Heart left ventricle (tissue), 16 donors: ENCODE results near the gene ALAD. TPM values are rescaled to one million over a fixed set of nuclear protein-coding genes. Genes with fewer than 3 reads are reported as not detected.

Experiments
- ATAC-seq, 4 donors: fragments of 200-7000 bp; cut with Tn5 transposase; one replicate each; pipeline ENCODE4 v1.9.1; 2020 to 2022; ENCODE audit warnings: moderate library complexity in 4 of 4, mild to moderate bottlenecking in 3 of 4, moderate number of reproducible peaks in 1 of 4
- DNase-seq, 5 donors: peaks; one replicate each; pipeline ENCODE4 v3.0.0-alpha.2; 2020
- H3K27ac ChIP-seq, 12 donors: fragments of 200-600 bp; sonication (generic) in 4 of 12; one replicate each; pipeline versions ENCODE4 v1.5.0 to v1.8.0; 2016 to 2022; ENCODE audit warnings: mild to moderate bottlenecking in 2 of 12
- H3K27me3 ChIP-seq, 9 donors: fragments of 200-600 bp; sonication (generic) in 2 of 9; one replicate each; pipeline versions ENCODE4 v1.5.1 to v1.8.0; 2016 to 2022; ENCODE audit warnings: mild to moderate bottlenecking in 3 of 9
- H3K36me3 ChIP-seq, 9 donors: fragments of 200-600 bp; sonication (generic) in 2 of 9; one replicate each; pipeline versions ENCODE4 v1.5.0 to v1.8.0; 2018 to 2022; ENCODE audit warnings: mild to moderate bottlenecking in 2 of 9
- H3K4me1 ChIP-seq, 12 donors: fragments of 200-600 bp; sonication (generic) in 4 of 12; one replicate each; pipeline versions ENCODE4 v1.5.0 to v1.8.0; 2016 to 2022; ENCODE audit warnings: mild to moderate bottlenecking in 3 of 12
- H3K4me3 ChIP-seq, 12 donors: fragments of 200-600 bp; sonication (generic) in 4 of 12; one replicate each; pipeline versions ENCODE4 v1.5.0 to v1.8.0; 2017 to 2022; ENCODE audit warnings: mild to moderate bottlenecking in 9 of 12, moderate library complexity in 4 of 12
- H3K9me3 ChIP-seq, 12 donors: fragments of 200-600 bp; sonication (generic) in 4 of 12; one replicate each; pipeline versions ENCODE4 v1.5.0 to v1.8.0; 2016 to 2022; ENCODE audit warnings: mild to moderate bottlenecking in 1 of 12
- CTCF ChIP-seq, 12 donors: fragments of 200-600 bp; sonication (generic) in 4 of 12; IDR thresholded peaks; one replicate each; pipeline versions ENCODE4 v1.5.0 to v1.8.0; 2018 to 2022; ENCODE audit warnings: antibody characterized with exemption in 12 of 12, mild to moderate bottlenecking in 5 of 12
- POLR2A ChIP-seq, 2 donors: fragments of 450-650 bp; IDR thresholded peaks; one replicate each; pipeline ENCODE4 v1.6.1; 2017; ENCODE audit warnings: antibody characterized with exemption in 2 of 2, mild to moderate bottlenecking in 2 of 2, moderate library complexity in 2 of 2
- WGBS, 4 donors: extraction: QIAGEN DNeasy Blood & Tissue Kit in 2 of 4; methylation state at CpG; one replicate each; pipeline versions ENCODE4 v1.1.5 to v1.1.7; 2013 to 2018; 5-methylcytosine and 5-hydroxymethylcytosine counted together
- intact Hi-C, 10 donors: fragments of 100-400 bp; cut with DNase I; formaldehyde crosslinking; loops; one replicate each; pipeline versions ENCODE4 v1.11.1 to v1.14.2; 2022
- polyA plus RNA-seq, 2 donors: library from polyadenylated mRNA; stranded (reverse); fragments of 200-250 nt; gene quantifications; one replicate each; pipeline ENCODE4 v1.2.3, GENCODE V29; 2013
- total RNA-seq, 9 donors: library from RNA; depleted of rRNA in 2 of 9; stranded (reverse); fragments of >200 nt in 2 of 9; fragmentation: NEBNext Ultra II Directional in 3 of 9; extraction: Animal tissue kit (Norgen Biotek cat#: 25700) in 3 of 9; gene quantifications; one replicate each; pipeline versions ENCODE4 v1.1.0 to v1.2.4, GENCODE V29; 2016 to 2023
- donor health status: ischemic (EF 13 %, LVEDD 7.1; RV severe dilation, severe dysfunction).
- donor health status: healthy with polysubstance abuse.
- donor health status: DM: no; HTN: yes; CAD: no.
- donor health status: DM: no; HTN: no; CAD: no.
- donor health status: ischemic (EF 25% LVEDD 6.9; RV normal size, moderate dysfunction).
- donor health status: ischemic (EF 25% LVEDD 5.7; RV mildly dilated, moderate dysfunction).
- donor health status: healthy.
- donor health status: DM: yes; HTN: yes; CAD: no.
- donor health status: ischemic (EF 35%, LVEDD 5.7; RV mildly dilated, moderate dysfunction).
- donor health status: nonischemic (EF 11% LVEDD 7.7; RV severe dilation, severe dysfunction).
- donor health status: DM: yes; HTN: yes; CAD: no.
- donor health status: PGD.
- donor health status: ischemic (EF 29% LVEDD 5.4; RV normal size, mild dysfunction).
- donor health status: nonischemic (EF 23%, LVEDD 6.1; RV moderate dilation, normal function).

Gene ALAD
- total and polyA plus RNA-seq, 11 donors = 39.8 to 153 (median 85.6) TPM

GRCh38 chr9:113356686-113357292 is 44.3 kb downstream of the ALAD start:
- H3K4me3 ChIP-seq = no peak overlapping the region
- no peak for TF ChIP-seq POLR2A (IDR thresholded peaks at IDR 0.05)
- TF ChIP-seq CTCF (IDR thresholded peaks at IDR 0.05) = no peak
- WGBS, 4 donors = 64 to 72% (median 69%) methylated on average over 7 of the region's 7 CpGs
- no peaks in the 10 kb centered on the region for H3K9me3 ChIP-seq
- ATAC-seq (no peak), DNase-seq (no peak)
- no peaks in the 10 kb centered on the region for H3K36me3 ChIP-seq
- intact Hi-C loops = no loop called here
- no peaks in the 10 kb centered on the region for H3K4me1 ChIP-seq
- peaks cover 0 to 13% (median 0%) of the 10 kb centered on the region in 9 donors for H3K27me3 ChIP-seq
- no peak overlapping the region for H3K27ac ChIP-seq

- Histone ChIP-seq H3K9me3 (no peaks in the 10 kb centered on the region), H3K27me3 (peaks cover 0 to 30% (median 5%) of the 10 kb centered on the region in 9 donors)
- no peak for DNase-seq
Measured at GRCh38 chr9:113355040-113355596, 46.0 kb downstream of the ALAD start.

GRCh38 chr9:113352411-113352810 is 48.7 kb downstream of the ALAD start:
- Histone ChIP-seq H3K27ac (no peak overlapping the region), H3K4me3 (no peak overlapping the region), H3K36me3 (no peaks in the 10 kb centered on the region), H3K9me3 (no peaks in the 10 kb centered on the region), H3K27me3 (peaks cover 0 to 36% (median 10%) of the 10 kb centered on the region in 9 donors), H3K4me1 (peaks cover 0 to 17% (median 7%) of the 10 kb centered on the region in 12 donors)
- TF ChIP-seq POLR2A (IDR thresholded peaks at IDR 0.05) (no peak), CTCF (IDR thresholded peaks at IDR 0.05) (no peak)
- ATAC-seq (no peak), DNase-seq (no peak)
- intact Hi-C loops = no loop called here
- 85 to 90% (median 87%) methylated on average over 1 of the region's 1 CpG for WGBS, 4 donors

More at GRCh38 chr9:113355040-113355596, 46.0 kb downstream of the ALAD start:
- Histone ChIP-seq H3K4me3 (no peak overlapping the region), H3K4me1 (peaks cover 0 to 12% (median 2%) of the 10 kb centered on the region in 12 donors), H3K27ac (no peak overlapping the region), H3K36me3 (no peaks in the 10 kb centered on the region)
- 89 to 92% (median 91%) methylated on average over 4 of the region's 4 CpGs for WGBS, 4 donors
- no peak for ATAC-seq
- intact Hi-C loops = no loop called here
- no peak for TF ChIP-seq CTCF (IDR thresholded peaks at IDR 0.05)
- TF ChIP-seq POLR2A (IDR thresholded peaks at IDR 0.05) = no peak

- no peaks in the 10 kb centered on the region for H3K9me3 ChIP-seq
- H3K27ac ChIP-seq = no peak overlapping the region
- 85 to 88% (median 87%) methylated on average over 6 of the region's 6 CpGs for WGBS, 4 donors
- ATAC-seq (no peak), DNase-seq (no peak)
- H3K27me3 ChIP-seq = peaks cover 0 to 36% (median 10%) of the 10 kb centered on the region in 9 donors
- H3K4me3 ChIP-seq = no peak overlapping the region
- H3K4me1 ChIP-seq = peaks cover 0 to 17% (median 7%) of the 10 kb centered on the region in 12 donors
- H3K36me3 ChIP-seq = no peaks in the 10 kb centered on the region
- TF ChIP-seq POLR2A (IDR thresholded peaks at IDR 0.05) = no peak
- no peak for TF ChIP-seq CTCF (IDR thresholded peaks at IDR 0.05)
- intact Hi-C loops = no loop called here
Measured at GRCh38 chr9:113352006-113352405, 49.1 kb downstream of the ALAD start.
